Suprapubic skin (tissue), 4 donors: ENCODE results near the gene RTP5.

Experiments
- CTCF ChIP-seq, 2 donors: fragments of 200-600 bp in 1 of 2; fragments of 450-650 bp in 1 of 2; sonication (generic) in 1 of 2; IDR thresholded peaks; one replicate each; pipeline ENCODE4 v1.5.1; 2016 to 2019; ENCODE audit warnings: antibody characterized with exemption in 2 of 2, mild to moderate bottlenecking in 1 of 2, moderate library complexity in 1 of 2
- EP300 ChIP-seq: sonication (generic); formaldehyde crosslinking; IDR thresholded peaks from one replicate; pipeline ENCODE4 v1.6.1; 2017; ENCODE audit warnings: antibody characterized with exemption
- POLR2AphosphoS5 ChIP-seq, 3 donors: sonication (generic); formaldehyde crosslinking; IDR thresholded peaks; one replicate each; pipeline ENCODE4 v1.6.1; 2017; ENCODE audit warnings: antibody characterized with exemption in 3 of 3

GRCh38 chr2:241859436-241860183, 9.9 kb upstream of the RTP5 start:
- TF ChIP-seq CTCF (IDR thresholded peaks at IDR 0.05) (no peak), EP300 (no peak), POLR2AphosphoS5 (IDR thresholded peaks at IDR 0.05) (no peak)
